Kidney (tissue), 14 donors: Measurements from ENCODE around the gene HIGD1A. TPM values are rescaled to one million over a fixed set of nuclear protein-coding genes. Genes with fewer than 3 reads are reported as not detected.

Experiments
- DNase-seq, 5 donors: peaks; one replicate each; pipeline ENCODE4 v3.0.0-alpha.2; 2013 to 2020
- FAIRE-seq: peaks from 2 replicates; lab custom pipeline; 2012; peaks lifted over from hg19 to GRCh38; lab: Jason Lieb, UNC
- H3K27ac ChIP-seq, 2 donors: one replicate each; pipeline ENCODE4 v1.7.0; 2013; ENCODE audit warnings: low read depth in 2 of 2, low read length in 2 of 2, inconsistent platforms in 1 of 2
- H3K27me3 ChIP-seq: one replicate; pipeline ENCODE4 v1.7.1; 2013; ENCODE audit warnings: low read length, inconsistent platforms; ENCODE audit not compliant: control insufficient read depth, insufficient read depth
- H3K36me3 ChIP-seq, 3 donors: one replicate each; pipeline versions ENCODE4 v1.7.0 to v1.7.1; 2013; ENCODE audit warnings: low read length in 3 of 3, control low read depth in 1 of 3, inconsistent platforms in 1 of 3; ENCODE audit not compliant: insufficient read depth in 3 of 3, control insufficient read depth in 2 of 3
- H3K4me1 ChIP-seq, 3 donors: one replicate each; pipeline versions ENCODE4 v1.7.0 to v1.7.1; 2013; ENCODE audit warnings: low read length in 3 of 3, inconsistent platforms in 1 of 3, low read depth in 1 of 3; ENCODE audit not compliant: control insufficient read depth in 2 of 3, insufficient read depth in 2 of 3
- H3K4me3 ChIP-seq, 3 donors: one replicate each; pipeline versions ENCODE4 v1.7.0 to v1.8.1; 2013; ENCODE audit warnings: low read length in 3 of 3, control low read depth in 1 of 3, inconsistent platforms in 1 of 3
- H3K9ac ChIP-seq, 3 donors: one replicate each; pipeline versions ENCODE4 v1.7.0 to v1.7.1; 2013; ENCODE audit warnings: low read length in 3 of 3, control low read depth in 1 of 3, inconsistent platforms in 1 of 3
- H3K9me3 ChIP-seq, 3 donors: one replicate each; pipeline versions ENCODE4 v1.7.0 to v1.7.1; 2013; ENCODE audit warnings: low read length in 3 of 3, control low read depth in 1 of 3, inconsistent platforms in 1 of 3; ENCODE audit not compliant: control insufficient read depth in 2 of 3, insufficient read depth in 1 of 3
- CTCF ChIP-seq: IDR thresholded peaks from 3 replicates; pipeline ENCODE4 v1.5.1; 2012; ENCODE audit warnings: mild to moderate bottlenecking, moderate library complexity, borderline replicate concordance; ENCODE audit not compliant: insufficient read depth; ENCODE audit errors: extremely low read depth
- intact Hi-C: fragments of 100-400 bp; cut with DNase I; formaldehyde crosslinking; loops from one replicate; pipeline ENCODE4 v1.11.1; 2022
- polyA plus RNA-seq: library from polyadenylated mRNA; stranded (reverse); fragments of 350-450 nt; fragmentation: Illumina TruSeq; extraction: RNeasy Lipid Tissue Mini Kit (QIAGEN cat#74804); gene quantifications from one replicate; pipeline ENCODE4 v1.2.3, GENCODE V29; 2014; ENCODE audit warnings: low read depth, low replicate concordance; ENCODE audit not compliant: insufficient read depth
- total RNA-seq: library from RNA; stranded (reverse); fragmentation: NEBNext Ultra II Directional; extraction: Animal tissue kit (Norgen Biotek cat#: 25700); gene quantifications from one replicate; pipeline ENCODE4 v1.2.1, GENCODE V29; 2021
- donor health status: control.
- donor health status: control.
- donor health status: control.
- donor health status: control.
- donor health status: control.
- donor health status: DM: yes; HTN: yes; CAD: no.
- donor health status: Normal renal cell carcinoma (clear cell type).

Gene HIGD1A
- total and polyA plus RNA-seq, 2 donors from 2014 or later: 207 to 283 TPM

DNA sequence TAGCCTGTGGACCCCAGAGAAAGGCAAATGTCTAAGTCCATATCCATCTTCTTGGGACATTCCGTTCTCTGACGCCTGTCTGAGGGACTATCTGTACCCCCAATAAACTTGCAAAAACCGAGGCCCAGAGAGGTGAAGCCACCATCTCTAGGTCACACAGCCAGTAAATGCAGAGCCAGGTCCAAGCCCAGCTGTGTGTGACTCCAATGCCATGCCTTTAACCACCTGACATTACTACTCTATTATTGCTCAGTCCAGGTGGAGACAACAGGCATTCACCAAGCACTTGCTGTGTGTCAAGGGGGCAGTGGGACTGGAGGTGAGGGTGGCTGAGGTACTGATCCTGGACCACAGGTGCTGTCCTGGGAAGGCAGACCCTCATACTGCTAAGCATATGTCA, 46.0 kb upstream of the HIGD1A start:
- Histone ChIP-seq H3K36me3 (no peaks in the 10 kb centered on the region), H3K27me3 (no peaks in the 10 kb centered on the region), H3K9me3 (no peaks in the 10 kb centered on the region), H3K9ac (no peak overlapping the region), H3K27ac (no peak overlapping the region), H3K4me3 (no peak overlapping the region), H3K4me1 (peaks cover 0 to 10% (median 9%) of the 10 kb centered on the region in 3 donors)
- TF ChIP-seq CTCF: no peak
- DNase-seq: peak in 1 of 5 donors; percentile 20
- no peak for FAIRE-seq
- intact Hi-C loops: no loop called here

- Histone ChIP-seq H3K4me1 (peaks cover 0 to 11% (median 10%) of the 10 kb centered on the region in 3 donors), H3K27me3 (no peaks in the 10 kb centered on the region), H3K27ac (no peak overlapping the region), H3K36me3 (no peaks in the 10 kb centered on the region), H3K9me3 (no peaks in the 10 kb centered on the region), H3K9ac (no peak overlapping the region), H3K4me3 (no peak overlapping the region)
- FAIRE-seq (no peak), DNase-seq (peak in 1 of 5 donors; percentile 4)
- intact Hi-C loops: no loop called here
- no peak for TF ChIP-seq CTCF
These were observed 44.7 kb upstream of the HIGD1A start for GRCh38 chr3:42849017-42849416.

DNA sequence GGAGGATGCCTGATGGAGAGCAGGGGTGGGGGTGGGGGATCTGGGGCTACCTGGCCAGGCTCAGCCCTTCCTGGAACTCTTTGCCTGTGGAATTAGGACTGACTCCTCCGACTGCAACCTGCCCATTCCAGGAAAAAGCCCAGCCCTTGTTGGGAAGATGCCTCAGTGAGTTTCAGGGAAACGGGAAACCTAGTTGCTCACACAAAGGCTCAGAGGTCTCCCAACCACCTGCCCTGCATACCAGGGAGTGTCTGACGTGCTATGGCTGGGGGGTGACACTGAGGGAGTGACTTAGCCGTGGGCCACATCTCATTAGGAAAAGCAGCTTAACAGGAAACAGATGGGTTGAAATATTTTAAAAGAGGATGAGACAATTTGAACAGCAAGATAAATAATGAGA, 43.4 kb upstream of the HIGD1A start:
- FAIRE-seq: no peak
- Histone ChIP-seq H3K36me3 (no peaks in the 10 kb centered on the region), H3K9ac (no peak overlapping the region), H3K9me3 (no peaks in the 10 kb centered on the region), H3K4me3 (no peak overlapping the region), H3K27ac (peak overlapping the region; percentile 49 to 51), H3K27me3 (no peaks in the 10 kb centered on the region), H3K4me1 (peaks cover 0 to 18% (median 12%) of the 10 kb centered on the region in 3 donors)
- no peak for TF ChIP-seq CTCF
- DNase-seq: peak; percentile 39 to 87 (median 50)
- intact Hi-C loops: no loop called here
